Measurements from ENCODE around the gene BANK1. TPM values are rescaled to one million over a fixed set of nuclear protein-coding genes. Genes with fewer than 3 reads are reported as not detected.

The BANK1 gene
- total and polyA plus RNA-seq, 2 of the 8 experiments (the other 6 are each of a cell fraction or from before 2014, with no cell fraction given): 0.59 to 0.93 TPM

- TF ChIP-seq EP300 (IDR thresholded peaks at IDR 0.05; ENCODE audit: borderline replicate concordance in 1 of 2, low read depth in 2 of 2, low read length in 2 of 2) (no peak), USF2 (IDR thresholded peaks at IDR 0.05; ENCODE audit: low read length) (no peak), SIN3A (conservative IDR thresholded peaks at IDR 0.05 in 1 of 2, IDR thresholded peaks at IDR 0.05 in 1 of 2; ENCODE audit: low read depth in 1 of 2, low read length in 2 of 2) (no peak)
Measured at GRCh38 chr4:101954351-101954750, 163.8 kb downstream of the BANK1 start (continued).
